Measurements from ENCODE around the gene HIVEP1.

GRCh38 chr6:12178521-12178920 lies 166.4 kb downstream of the HIVEP1 start:
- TF ChIP-seq TSHZ2 (CRISPR knock-in tag; IDR thresholded peaks at IDR 0.05) = no peak
- no peak for TF ChIP-seq ZNF8 (CRISPR knock-in tag; IDR thresholded peaks at IDR 0.05)
- TF ChIP-seq ZFP30 (CRISPR knock-in tag; IDR thresholded peaks at IDR 0.05) = no peak
- TF ChIP-seq, protein P1, sequence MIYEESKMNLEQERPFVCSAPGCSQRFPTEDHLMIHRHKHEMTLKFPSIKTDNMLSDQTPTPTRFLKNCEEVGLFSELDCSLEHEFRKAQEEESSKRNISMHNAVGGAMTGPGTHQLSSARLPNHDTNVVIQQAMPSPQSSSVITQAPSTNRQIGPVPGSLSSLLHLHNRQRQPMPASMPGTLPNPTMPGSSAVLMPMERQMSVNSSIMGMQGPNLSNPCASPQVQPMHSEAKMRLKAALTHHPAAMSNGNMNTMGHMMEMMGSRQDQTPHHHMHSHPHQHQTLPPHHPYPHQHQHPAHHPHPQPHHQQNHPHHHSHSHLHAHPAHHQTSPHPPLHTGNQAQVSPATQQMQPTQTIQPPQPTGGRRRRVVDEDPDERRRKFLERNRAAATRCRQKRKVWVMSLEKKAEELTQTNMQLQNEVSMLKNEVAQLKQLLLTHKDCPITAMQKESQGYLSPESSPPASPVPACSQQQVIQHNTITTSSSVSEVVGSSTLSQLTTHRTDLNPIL (CRISPR knock-in tag; IDR thresholded peaks at IDR 0.05; ENCODE audit: low read depth) = no peak
- TF ChIP-seq ARNTL (CRISPR knock-in tag; IDR thresholded peaks at IDR 0.05; ENCODE audit: borderline replicate concordance, low read depth) = no peak
- TF ChIP-seq ESRRG (CRISPR knock-in tag; IDR thresholded peaks at IDR 0.05) = no peak
- no peak for TF ChIP-seq CSDC2 (CRISPR knock-in tag; IDR thresholded peaks at IDR 0.05)
- no peak for TF ChIP-seq PATZ1 (CRISPR knock-in tag; IDR thresholded peaks at IDR 0.05; ENCODE audit: borderline replicate concordance)
- no peak for TF ChIP-seq CSRNP3 (CRISPR knock-in tag; IDR thresholded peaks at IDR 0.05)
- TF ChIP-seq ZFP3 (CRISPR knock-in tag; IDR thresholded peaks at IDR 0.05) = no peak
- no peak for TF ChIP-seq PPARA (CRISPR knock-in tag; IDR thresholded peaks at IDR 0.05; ENCODE audit: borderline replicate concordance)
- no peak for TF ChIP-seq BACH2 (CRISPR knock-in tag; IDR thresholded peaks at IDR 0.05; ENCODE audit: borderline replicate concordance)
